HEK293 (cell line): Measurements from ENCODE around the gene GRK2.

Experiments used
- CTCF ChIA-PET: fragments of 350-600 bp; formaldehyde crosslinking; extraction: SDS; loops from one replicate; lab custom pipeline; 2021; ENCODE audit warnings: antibody characterized with exemption; lab: Yijun Ruan, JAX
- POLR2A ChIA-PET: fragments of 300-600 bp; formaldehyde crosslinking; extraction: SDS; loops from one replicate; lab custom pipeline; 2020; ENCODE audit warnings: antibody characterized with exemption, inconsistent platforms; lab: Yijun Ruan, JAX
- H3K27ac ChIP-seq: fragments of 200-500 bp; sonication (Bioruptor generic); 2 replicates; pipeline ENCODE4 v1.5.1; 2014; ENCODE audit warnings: low read depth, low read length, control low read depth, inconsistent platforms; ENCODE audit errors: extremely low read depth
- H3K36me3 ChIP-seq, 2 experiments: fragments of 200-500 bp in 1 of 2; sonication (Bioruptor generic) in 1 of 2; 1 replicate in 1 of 2; 2 replicates in 1 of 2; pipeline ENCODE4 v1.5.1; 2014 to 2017; ENCODE audit warnings: inconsistent platforms in 2 of 2, low read length in 2 of 2; ENCODE audit not compliant: control insufficient read depth in 2 of 2, insufficient read depth in 1 of 2
- H3K4me1 ChIP-seq: fragments of 200-500 bp; sonication (Bioruptor generic); 2 replicates; pipeline ENCODE4 v1.5.1; 2014; ENCODE audit warnings: mild to moderate bottlenecking, low read length, inconsistent platforms; ENCODE audit not compliant: control insufficient read depth, insufficient read depth
- H3K4me3 ChIP-seq: 2 replicates; pipeline ENCODE4 v1.5.1; 2011; ENCODE audit warnings: low read depth, mild to moderate bottlenecking, control low read depth, low read length, moderate library complexity
- H3K9me3 ChIP-seq: fragments of 200-500 bp; sonication (Bioruptor generic); 2 replicates; pipeline ENCODE4 v1.5.1; 2014; ENCODE audit warnings: low read depth, low read length, inconsistent platforms; ENCODE audit not compliant: control insufficient read depth, insufficient read depth
- GLIS1 ChIP-seq: fragments of 450-650 bp; formaldehyde crosslinking; IDR thresholded peaks from 2 replicates; pipeline ENCODE4 v1.5.1; 2016; ENCODE audit warnings: missing biosample characterization, missing genetic modification characterization
- PATZ1 ChIP-seq: fragments of 450-650 bp; formaldehyde crosslinking; IDR thresholded peaks from 2 replicates; pipeline ENCODE4 v1.5.1; 2016; ENCODE audit warnings: missing biosample characterization, missing genetic modification characterization
- SETDB1 ChIP-seq: IDR thresholded peaks from one replicate; pipeline ENCODE4 v1.6.1; 2017; ENCODE audit warnings: mild to moderate bottlenecking, low read length, moderate library complexity, mixed read lengths; ENCODE audit not compliant: insufficient read length
- ZFP3 ChIP-seq: fragments of 450-650 bp; formaldehyde crosslinking; IDR thresholded peaks from 2 replicates; pipeline ENCODE4 v1.5.1; 2016; ENCODE audit warnings: low read depth, missing biosample characterization, missing genetic modification characterization
- ZIC2 ChIP-seq: fragments of 450-650 bp; formaldehyde crosslinking; IDR thresholded peaks from 2 replicates; pipeline ENCODE4 v1.5.1; 2016; ENCODE audit warnings: missing biosample characterization, missing genetic modification characterization
- ZNF24 ChIP-seq: fragments of 450-650 bp; formaldehyde crosslinking; IDR thresholded peaks from 2 replicates; pipeline ENCODE4 v1.5.1; 2016; ENCODE audit warnings: missing biosample characterization, missing genetic modification characterization
- ZNF335 ChIP-seq: fragments of 450-650 bp; formaldehyde crosslinking; conservative IDR thresholded peaks from 2 replicates; pipeline ENCODE4 v1.5.1; 2016; ENCODE audit warnings: missing biosample characterization, missing genetic modification characterization
- ZNF548 ChIP-seq: fragments of 450-650 bp; formaldehyde crosslinking; IDR thresholded peaks from 2 replicates; pipeline ENCODE4 v1.5.1; 2016; ENCODE audit warnings: missing biosample characterization, missing genetic modification characterization
- ZNF600 ChIP-seq: fragments of 450-650 bp; formaldehyde crosslinking; IDR thresholded peaks from 2 replicates; pipeline ENCODE4 v1.5.1; 2016; ENCODE audit warnings: missing biosample characterization, missing genetic modification characterization
- ZNF621 ChIP-seq: fragments of 450-650 bp; formaldehyde crosslinking; IDR thresholded peaks from 2 replicates; pipeline ENCODE4 v1.5.1; 2017; ENCODE audit warnings: missing biosample characterization, missing genetic modification characterization
- ZNF629 ChIP-seq: fragments of 450-650 bp; formaldehyde crosslinking; IDR thresholded peaks from 2 replicates; pipeline ENCODE4 v1.5.1; 2017; ENCODE audit warnings: missing biosample characterization, missing genetic modification characterization
- TF ChIP-seq, protein P1 (sequence below): fragments of 450-650 bp; formaldehyde crosslinking; conservative IDR thresholded peaks from 2 replicates; pipeline ENCODE4 v1.5.1; 2016; ENCODE audit warnings: low read depth, missing biosample characterization, missing genetic modification characterization

Gene GRK2

GRCh38 chr11:67303132-67303834 lies 37.0 kb downstream of the GRK2 start, which contains the start of gene SSH3 (continued):
- no peak for TF ChIP-seq SETDB1
- TF ChIP-seq ZIC2: no peak
- TF ChIP-seq PATZ1 (tag by site-specific recombination): 0 out of 2 replicates have a peak, but pooled peaks have one; percentile 28
- no peak for TF ChIP-seq ZNF24
- TF ChIP-seq, protein P1, sequence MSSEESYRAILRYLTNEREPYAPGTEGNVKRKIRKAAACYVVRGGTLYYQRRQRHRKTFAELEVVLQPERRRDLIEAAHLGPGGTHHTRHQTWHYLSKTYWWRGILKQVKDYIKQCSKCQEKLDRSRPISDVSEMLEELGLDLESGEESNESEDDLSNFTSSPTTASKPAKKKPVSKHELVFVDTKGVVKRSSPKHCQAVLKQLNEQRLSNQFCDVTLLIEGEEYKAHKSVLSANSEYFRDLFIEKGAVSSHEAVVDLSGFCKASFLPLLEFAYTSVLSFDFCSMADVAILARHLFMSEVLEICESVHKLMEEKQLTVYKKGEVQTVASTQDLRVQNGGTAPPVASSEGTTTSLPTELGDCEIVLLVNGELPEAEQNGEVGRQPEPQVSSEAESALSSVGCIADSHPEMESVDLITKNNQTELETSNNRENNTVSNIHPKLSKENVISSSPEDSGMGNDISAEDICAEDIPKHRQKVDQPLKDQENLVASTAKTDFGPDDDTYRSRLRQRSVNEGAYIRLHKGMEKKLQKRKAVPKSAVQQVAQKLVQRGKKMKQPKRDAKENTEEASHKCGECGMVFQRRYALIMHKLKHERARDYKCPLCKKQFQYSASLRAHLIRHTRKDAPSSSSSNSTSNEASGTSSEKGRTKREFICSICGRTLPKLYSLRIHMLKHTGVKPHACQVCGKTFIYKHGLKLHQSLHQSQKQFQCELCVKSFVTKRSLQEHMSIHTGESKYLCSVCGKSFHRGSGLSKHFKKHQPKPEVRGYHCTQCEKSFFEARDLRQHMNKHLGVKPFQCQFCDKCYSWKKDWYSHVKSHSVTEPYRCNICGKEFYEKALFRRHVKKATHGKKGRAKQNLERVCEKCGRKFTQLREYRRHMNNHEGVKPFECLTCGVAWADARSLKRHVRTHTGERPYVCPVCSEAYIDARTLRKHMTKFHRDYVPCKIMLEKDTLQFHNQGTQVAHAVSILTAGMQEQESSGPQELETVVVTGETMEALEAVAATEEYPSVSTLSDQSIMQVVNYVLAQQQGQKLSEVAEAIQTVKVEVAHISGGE (tag by site-specific recombination): no peak; the same call in 1 of the 2 replicates
- TF ChIP-seq ZNF335 (tag by site-specific recombination): peak; percentile 59; the same call in 1 of the 2 replicates
- TF ChIP-seq ZFP3: no peak

DNA sequence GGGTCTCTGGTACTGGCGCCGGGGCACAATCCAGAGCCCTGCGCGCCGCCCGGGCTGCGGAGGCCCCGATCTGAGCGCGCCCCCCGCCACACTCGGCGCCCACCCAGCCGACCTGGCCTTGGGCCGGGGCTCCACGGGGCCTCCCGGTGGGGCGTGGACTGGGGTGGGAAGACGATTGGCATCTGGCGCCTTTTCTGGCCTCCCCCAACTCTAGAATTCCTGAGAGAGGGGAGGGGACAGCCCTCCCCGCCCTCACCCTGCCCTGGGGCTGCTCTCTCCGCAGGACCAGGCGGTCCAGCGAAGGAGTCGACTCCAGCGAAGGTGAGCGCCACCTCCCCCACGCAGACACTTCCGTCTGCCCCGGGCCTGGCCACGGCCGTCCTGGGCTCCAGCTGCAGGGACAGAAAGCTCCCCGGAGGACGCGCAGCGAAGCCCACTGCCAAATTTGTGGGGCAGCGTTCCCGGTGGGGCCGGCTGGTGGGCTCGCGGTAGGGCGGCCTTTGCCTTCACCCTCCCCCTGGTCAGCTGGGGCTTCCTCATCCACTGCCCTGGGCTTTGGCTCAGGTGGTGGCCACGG lies 37.6 kb downstream of the GRK2 start:
- peak overlapping the region; percentile 79; the same call in 1 of the 2 replicates for H3K27ac ChIP-seq

DNA sequence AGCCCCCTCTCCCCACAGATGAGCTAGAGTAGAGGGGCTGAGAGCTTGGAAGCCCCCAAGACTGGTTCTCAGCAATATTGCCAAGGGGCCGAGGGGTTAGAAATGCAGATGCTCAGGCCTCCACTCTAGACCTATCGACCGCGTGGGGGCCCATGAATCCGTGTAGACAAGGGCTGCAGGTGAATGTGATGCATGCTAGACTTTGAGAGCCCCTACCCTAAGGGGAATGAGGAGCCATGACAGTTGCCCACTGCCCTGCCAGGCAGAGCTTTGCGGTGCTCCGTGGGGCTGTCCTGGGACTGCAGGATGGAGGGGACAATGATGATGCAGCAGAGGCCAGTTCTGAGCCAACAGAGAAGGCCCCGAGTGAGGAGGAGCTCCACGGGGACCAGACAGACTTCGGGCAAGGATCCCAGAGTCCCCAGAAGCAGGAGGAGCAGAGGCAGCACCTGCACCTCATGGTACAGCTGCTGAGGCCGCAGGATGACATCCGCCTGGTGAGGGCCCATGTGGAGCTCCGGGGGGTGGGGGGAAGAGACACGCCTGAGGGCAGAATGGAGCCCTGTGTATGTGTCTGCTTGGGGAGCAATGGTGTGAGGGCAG lies 38.3 kb downstream of the GRK2 start:
- Histone ChIP-seq H3K4me1 (no peaks in the 10 kb centered on the region), H3K9me3 (no peaks in the 10 kb centered on the region), H3K4me3 (peak overlapping the region; percentile 66), H3K27ac (no peak overlapping the region), H3K36me3 (peaks cover 0 to 51% of the 10 kb centered on the region in 2 experiments; a peak in 1 of 3 replicates)
- ChIA-PET CTCF (interaction anchor here (0.6 to 2.9 kb wide), 3 partner anchors 13 to 230 kb away, joined by 5 to 14 read pairs (median 5); no protein-coding TSS in a partner anchor), POLR2A (interaction anchor here (0.6 to 3.5 kb wide), 4 partner anchors 9 to 43 kb away, joined by 3 to 32 read pairs (median 4); no protein-coding TSS in a partner anchor)
- TF ChIP-seq ZNF600 (tag by site-specific recombination): 0 out of 2 replicates have a peak, but pooled peaks have one; percentile 17
- no peak for TF ChIP-seq ZNF548 (tag by site-specific recombination)
- peak; percentile 54 for TF ChIP-seq ZIC2

More for the DNA sequence above, 37.6 kb downstream of the GRK2 start:
- TF ChIP-seq ZNF629 (tag by site-specific recombination): no peak
- TF ChIP-seq ZNF621: no peak
- peak; percentile 15; the same call in 1 of the 2 replicates for TF ChIP-seq GLIS1
- H3K4me1 ChIP-seq: no peaks in the 10 kb centered on the region
- CTCF ChIA-PET: interaction anchor here (0.6 to 3.4 kb wide), 4 partner anchors 13 to 229 kb away, joined by 5 to 17 read pairs (median 10); no protein-coding TSS in a partner anchor
- no peaks in the 10 kb centered on the region for H3K9me3 ChIP-seq
- H3K4me3 ChIP-seq: peak overlapping the region; percentile 66
- H3K36me3 ChIP-seq: peaks cover 0 to 51% of the 10 kb centered on the region in 2 experiments; a peak in 1 of 3 replicates
- POLR2A ChIA-PET: interaction anchor here (1.2 to 3.5 kb wide), 4 partner anchors 9 to 15 kb away, joined by 3 to 32 read pairs (median 11); partner anchors contain the start of gene ANKRD13D
